H9 (cell line): Measurements from ENCODE around the gene IZUMO1. TPM values are rescaled to one million over a fixed set of nuclear protein-coding genes. Genes with fewer than 3 reads are reported as not detected.

Source experiments
- DNase-seq: peaks from one replicate; pipeline ENCODE4 v3.0.0-alpha.2; 2017
- H2AFZ ChIP-seq: one replicate; pipeline ENCODE4 v1.6.1; 2013; ENCODE audit warnings: mild to moderate bottlenecking, low read length, control low read depth, moderate library complexity
- H2AK5ac ChIP-seq: 2 replicates; pipeline ENCODE4 v1.6.1; 2013; ENCODE audit warnings: low read length, control low read depth, mixed read lengths; ENCODE audit not compliant: insufficient read length
- H2BK120ac ChIP-seq: one replicate; pipeline ENCODE4 v1.6.1; 2013; ENCODE audit warnings: low read depth, mild to moderate bottlenecking, low read length, control low read depth, inconsistent platforms; ENCODE audit not compliant: poor library complexity, severe bottlenecking
- H2BK12ac ChIP-seq: 2 replicates; pipeline ENCODE4 v1.6.1; 2013; ENCODE audit warnings: low read length, control low read depth, mixed read lengths, low read depth; ENCODE audit not compliant: insufficient read length
- H2BK15ac ChIP-seq: 2 replicates; pipeline ENCODE4 v1.6.1; 2013; ENCODE audit warnings: low read depth, low read length, control low read depth
- H2BK20ac ChIP-seq: one replicate; pipeline ENCODE4 v1.6.1; 2013; ENCODE audit warnings: low read depth, mild to moderate bottlenecking, low read length, control low read depth, inconsistent platforms; ENCODE audit not compliant: poor library complexity, severe bottlenecking
- H2BK5ac ChIP-seq: 2 replicates; pipeline ENCODE4 v1.6.1; 2013; ENCODE audit warnings: low read length, control low read depth, mixed read lengths; ENCODE audit not compliant: insufficient read length
- H3K14ac ChIP-seq: 2 replicates; pipeline ENCODE4 v1.6.1; 2013; ENCODE audit warnings: low read length, control low read depth; ENCODE audit not compliant: insufficient read depth
- H3K18ac ChIP-seq: 2 replicates; pipeline ENCODE4 v1.6.1; 2013; ENCODE audit warnings: low read depth, mild to moderate bottlenecking, mixed read lengths, low read length, control low read depth; ENCODE audit not compliant: insufficient read length
- H3K23ac ChIP-seq: 2 replicates; pipeline ENCODE4 v1.6.1; 2013; ENCODE audit warnings: low read length, control low read depth, mixed read lengths, low read depth; ENCODE audit not compliant: insufficient read length
- H3K23me2 ChIP-seq: 2 replicates; pipeline ENCODE4 v1.6.1; 2013; ENCODE audit warnings: low read depth, mild to moderate bottlenecking, mixed read lengths, low read length, control low read depth; ENCODE audit not compliant: insufficient read length, poor library complexity, severe bottlenecking
- H3K27ac ChIP-seq: 2 replicates; pipeline ENCODE4 v1.5.1; 2013; ENCODE audit warnings: low read length, control low read depth, mixed read lengths, low read depth; ENCODE audit not compliant: insufficient read length
- H3K27me3 ChIP-seq: 2 replicates; pipeline ENCODE4 v1.6.1; 2013; ENCODE audit warnings: low read length, control low read depth, inconsistent platforms; ENCODE audit not compliant: insufficient read depth
- H3K4ac ChIP-seq: 2 replicates; pipeline ENCODE4 v1.6.1; 2013; ENCODE audit warnings: low read depth, mild to moderate bottlenecking, control low read depth, inconsistent platforms, low read length, moderate library complexity
- H3K4me1 ChIP-seq: 2 replicates; pipeline ENCODE4 v1.6.1; 2013; ENCODE audit warnings: low read length, control low read depth, inconsistent platforms; ENCODE audit not compliant: insufficient read depth
- H3K4me2 ChIP-seq: 2 replicates; pipeline ENCODE4 v1.6.1; 2013; ENCODE audit warnings: low read length, control low read depth, mixed read lengths; ENCODE audit not compliant: insufficient read length, insufficient read depth
- H3K56ac ChIP-seq: 2 replicates; pipeline ENCODE4 v1.6.1; 2013; ENCODE audit warnings: low read depth, mild to moderate bottlenecking, mixed read lengths, low read length, control low read depth; ENCODE audit not compliant: insufficient read length
- H3K79me1 ChIP-seq: 2 replicates; pipeline ENCODE4 v1.6.1; 2013; ENCODE audit warnings: low read depth, mild to moderate bottlenecking, moderate library complexity, low read length, control low read depth, inconsistent platforms; ENCODE audit not compliant: insufficient read depth, poor library complexity, severe bottlenecking
- H3K79me2 ChIP-seq: 2 replicates; pipeline ENCODE4 v1.6.1; 2013; ENCODE audit warnings: low read length, control low read depth, inconsistent platforms; ENCODE audit not compliant: insufficient read depth
- H3K9ac ChIP-seq: 2 replicates; pipeline ENCODE4 v1.6.1; 2013; ENCODE audit warnings: low read length, control low read depth, mixed read lengths; ENCODE audit not compliant: insufficient read length; ENCODE audit errors: extremely low read depth
- H3K9me3 ChIP-seq: one replicate; pipeline ENCODE4 v1.6.1; 2013; ENCODE audit warnings: low read depth, low read length, inconsistent platforms; ENCODE audit not compliant: control insufficient read depth
- H3T11ph ChIP-seq: one replicate; pipeline ENCODE4 v1.6.1; 2013; ENCODE audit warnings: mild to moderate bottlenecking, low read length, control low read depth, inconsistent platforms
- H4K20me1 ChIP-seq: one replicate; pipeline ENCODE4 v1.6.1; 2013; ENCODE audit not compliant: control insufficient read depth, insufficient read length, insufficient read depth
- H4K5ac ChIP-seq: 2 replicates; pipeline ENCODE4 v1.6.1; 2013; ENCODE audit warnings: low read depth, mild to moderate bottlenecking, mixed read lengths, low read length, control low read depth; ENCODE audit not compliant: insufficient read length
- H4K8ac ChIP-seq: replicated peaks from 2 replicates; pipeline ENCODE4 v1.6.1; 2013; ENCODE audit warnings: low read length, control low read depth, mixed read lengths, low read depth; ENCODE audit not compliant: insufficient read length
- H4K91ac ChIP-seq: 2 replicates; pipeline ENCODE4 v1.6.1; 2013; ENCODE audit warnings: low read depth, mild to moderate bottlenecking, moderate library complexity, mixed read lengths, low read length, control low read depth; ENCODE audit not compliant: insufficient read length
- H3K27ac Mint-ChIP-seq, 3 experiments: 2 replicates in 2 of 3; 3 replicates in 1 of 3; pipeline ENCODE4 v1.8.0; 2020 to 2021; ENCODE audit warnings: mixed read lengths in 3 of 3, mild to moderate bottlenecking in 1 of 3, moderate library complexity in 1 of 3
- H3K27me3 Mint-ChIP-seq: 2 replicates; pipeline ENCODE4 v1.8.0; 2021; ENCODE audit warnings: low read depth, mild to moderate bottlenecking, moderate library complexity, mixed read lengths
- H3K36me3 Mint-ChIP-seq, 3 experiments: 2 replicates in 2 of 3; 3 replicates in 1 of 3; pipeline ENCODE4 v1.8.0; 2020 to 2021; ENCODE audit warnings: low read depth in 3 of 3, mixed read lengths in 3 of 3; ENCODE audit not compliant: insufficient read depth in 1 of 3
- H3K4me1 Mint-ChIP-seq, 2 experiments: 2 replicates each; pipeline ENCODE4 v1.8.0; 2020; ENCODE audit warnings: mixed read lengths in 2 of 2
- H3K4me3 Mint-ChIP-seq, 2 experiments: 2 replicates in 1 of 2; 3 replicates in 1 of 2; pipeline ENCODE4 v1.8.0; 2020 to 2021; ENCODE audit warnings: mild to moderate bottlenecking in 2 of 2, mixed read lengths in 2 of 2, moderate library complexity in 1 of 2
- H3K9me3 Mint-ChIP-seq, 2 experiments: 2 replicates in 1 of 2; 3 replicates in 1 of 2; pipeline ENCODE4 v1.8.0; 2020; ENCODE audit warnings: mild to moderate bottlenecking in 2 of 2, mixed read lengths in 2 of 2, moderate library complexity in 1 of 2
- WGBS: extraction: QIAGEN DNeasy Blood & Tissue Kit; methylation state at CpG from one replicate; pipeline ENCODE4 v1.1.7; 2013; ENCODE audit warnings: missing lambda C conversion rate, low lambda C conversion rate, mixed read lengths; ENCODE audit not compliant: insufficient read length; ENCODE audit errors: extremely low coverage; 5-methylcytosine and 5-hydroxymethylcytosine counted together
- total RNA-seq: library from RNA; stranded (reverse); gene quantifications from 2 replicates; pipeline ENCODE4 v1.2.1, GENCODE V29; 2021
- TF ChIP-seq, protein P1 (sequence below): fragments of 200-600 bp; sonication (generic); conservative IDR thresholded peaks from 3 replicates; pipeline ENCODE4 v1.8.0; 2021; ENCODE audit warnings: antibody characterized with exemption, mild to moderate bottlenecking

The IZUMO1 gene
- total RNA-seq, 1 experiment from 2014 or later = 3.7 TPM

DNA sequence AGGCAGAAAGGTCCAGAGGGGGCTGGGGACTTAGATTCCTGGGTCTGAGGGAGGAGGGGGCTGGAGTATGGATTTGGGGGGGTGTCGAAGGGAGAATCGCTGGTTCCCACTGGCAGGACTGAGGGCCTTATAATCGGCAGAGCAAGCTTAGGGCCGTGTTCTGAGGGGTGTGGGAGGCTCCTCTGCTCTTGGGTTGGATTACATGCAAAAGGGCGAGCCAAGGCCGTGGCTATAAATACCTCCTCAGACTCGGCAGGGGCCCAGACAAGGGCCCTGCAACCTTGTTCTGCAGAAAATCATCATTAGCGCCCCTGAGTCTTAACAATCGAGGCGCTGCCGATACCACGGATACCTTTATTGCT is 26.5 kb downstream of the IZUMO1 start:
- no peak overlapping the region for H2BK20ac ChIP-seq
- H3K4me1 Mint-ChIP-seq = peaks cover 27 to 43% of the 10 kb centered on the region in 2 experiments
- H3K4me3 Mint-ChIP-seq = peak overlapping the region; percentile 96 to 98
- H3K27me3 ChIP-seq = no peaks in the 10 kb centered on the region
- TF ChIP-seq, protein P1, sequence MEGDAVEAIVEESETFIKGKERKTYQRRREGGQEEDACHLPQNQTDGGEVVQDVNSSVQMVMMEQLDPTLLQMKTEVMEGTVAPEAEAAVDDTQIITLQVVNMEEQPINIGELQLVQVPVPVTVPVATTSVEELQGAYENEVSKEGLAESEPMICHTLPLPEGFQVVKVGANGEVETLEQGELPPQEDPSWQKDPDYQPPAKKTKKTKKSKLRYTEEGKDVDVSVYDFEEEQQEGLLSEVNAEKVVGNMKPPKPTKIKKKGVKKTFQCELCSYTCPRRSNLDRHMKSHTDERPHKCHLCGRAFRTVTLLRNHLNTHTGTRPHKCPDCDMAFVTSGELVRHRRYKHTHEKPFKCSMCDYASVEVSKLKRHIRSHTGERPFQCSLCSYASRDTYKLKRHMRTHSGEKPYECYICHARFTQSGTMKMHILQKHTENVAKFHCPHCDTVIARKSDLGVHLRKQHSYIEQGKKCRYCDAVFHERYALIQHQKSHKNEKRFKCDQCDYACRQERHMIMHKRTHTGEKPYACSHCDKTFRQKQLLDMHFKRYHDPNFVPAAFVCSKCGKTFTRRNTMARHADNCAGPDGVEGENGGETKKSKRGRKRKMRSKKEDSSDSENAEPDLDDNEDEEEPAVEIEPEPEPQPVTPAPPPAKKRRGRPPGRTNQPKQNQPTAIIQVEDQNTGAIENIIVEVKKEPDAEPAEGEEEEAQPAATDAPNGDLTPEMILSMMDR = no peak
- no peak overlapping the region for H3K27ac ChIP-seq
- no peaks in the 10 kb centered on the region for H4K20me1 ChIP-seq
- H3K4me1 ChIP-seq = no peaks in the 10 kb centered on the region; the same call in 1 of the 2 replicates
- H2AK5ac ChIP-seq = no peak overlapping the region
- H4K5ac ChIP-seq = no peak overlapping the region
- no peaks in the 10 kb centered on the region; the same call in 1 of the 2 replicates for H3K27me3 Mint-ChIP-seq
- peak overlapping the region; percentile 45 for H3K4me2 ChIP-seq
- H3K23me2 ChIP-seq = peaks cover 3% of the 10 kb centered on the region
- no peak overlapping the region for H3K14ac ChIP-seq
- no peak overlapping the region for H4K8ac ChIP-seq
- H2BK15ac ChIP-seq = no peak overlapping the region
- H3K9me3 Mint-ChIP-seq = no peaks in the 10 kb centered on the region
- H3K9ac ChIP-seq = no peak overlapping the region
- H3K79me1 ChIP-seq = no peaks in the 10 kb centered on the region
- no peaks in the 10 kb centered on the region for H3K79me2 ChIP-seq
- no CpG with 5 or more reads among the region's 12 CpGs for WGBS
- peak overlapping the region in 2 of 3 experiments; percentile 96; a peak in 4 of 7 replicates for H3K27ac Mint-ChIP-seq
- H3K18ac ChIP-seq = no peak overlapping the region
- H4K91ac ChIP-seq = no peak overlapping the region
- H2AFZ ChIP-seq = no peak overlapping the region
- H3K4ac ChIP-seq = no peak overlapping the region
- H3K56ac ChIP-seq = no peak overlapping the region
- no peak for DNase-seq
- H3K36me3 Mint-ChIP-seq = no peaks in the 10 kb centered on the region; a peak in 1 of 7 replicates
- H2BK120ac ChIP-seq = no peak overlapping the region
- no peaks in the 10 kb centered on the region for H3K9me3 ChIP-seq
- H3K23ac ChIP-seq = no peak overlapping the region
- H3T11ph ChIP-seq = no peak overlapping the region
- H2BK12ac ChIP-seq = no peak overlapping the region
- no peak overlapping the region for H2BK5ac ChIP-seq
